NCI-H345 treated with DMSO at 0.1 percent for 48 hours (cell line): ENCODE results near the gene SH2D3C.
"Not testable (repeated sequence)": the region's sequence is repeated elsewhere in the genome, so short reads cannot be mapped to it uniquely, and the experiment has no call there.

Experiments used
- DNase-seq: peaks from one replicate; lab custom pipeline; 2025; ENCODE audit not compliant: unreplicated experiment; lab: John Stamatoyannopoulos, UW

Gene SH2D3C

DNA sequence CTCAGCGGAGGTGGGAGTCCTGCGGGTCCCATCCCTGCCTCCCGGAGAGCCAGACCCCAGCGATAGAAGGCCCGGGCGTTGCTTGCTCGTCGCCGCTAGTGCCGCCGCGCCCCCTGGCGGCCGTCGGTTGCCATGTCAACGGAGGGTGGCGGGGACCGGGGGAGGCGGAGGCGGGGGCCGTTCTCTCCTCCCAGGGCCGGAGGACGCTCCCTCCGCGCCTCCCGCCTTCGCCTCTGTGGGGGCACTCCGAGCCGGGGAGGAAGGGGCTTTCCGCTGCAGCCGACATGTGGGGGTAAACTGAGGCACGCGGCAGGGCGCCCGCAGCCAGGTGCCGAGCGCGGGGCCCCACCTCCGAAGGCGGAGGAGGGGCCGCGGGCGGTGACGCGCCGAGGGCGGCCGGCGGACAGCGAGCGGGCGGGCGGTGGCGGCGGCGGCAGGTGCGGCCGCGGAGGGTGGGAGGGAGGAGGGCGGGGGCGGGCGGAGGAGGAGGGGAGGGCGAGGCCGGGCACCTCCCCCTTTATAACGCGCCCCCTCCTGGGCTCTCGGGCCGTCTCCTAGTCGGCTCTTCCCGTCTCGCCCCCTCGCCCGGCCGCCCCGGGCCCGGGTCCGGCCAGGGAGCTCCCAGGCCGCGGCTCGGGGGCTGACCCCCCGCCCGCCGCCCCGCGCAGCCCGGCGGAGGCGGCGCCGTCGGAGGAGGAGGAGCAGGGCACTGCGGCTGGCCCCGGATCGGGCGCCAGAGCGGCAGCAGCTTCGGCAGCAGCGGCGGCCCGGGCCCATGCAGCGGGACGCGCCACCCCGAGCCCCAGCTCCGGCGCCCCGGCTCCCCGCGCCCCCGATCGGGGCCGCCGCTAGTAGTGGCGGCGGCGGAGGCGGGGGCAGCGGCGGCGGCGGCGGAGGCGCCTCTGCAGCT lies 6.8 kb upstream of the SH2D3C start:
- peak; percentile 65 for DNase-seq

DNA sequence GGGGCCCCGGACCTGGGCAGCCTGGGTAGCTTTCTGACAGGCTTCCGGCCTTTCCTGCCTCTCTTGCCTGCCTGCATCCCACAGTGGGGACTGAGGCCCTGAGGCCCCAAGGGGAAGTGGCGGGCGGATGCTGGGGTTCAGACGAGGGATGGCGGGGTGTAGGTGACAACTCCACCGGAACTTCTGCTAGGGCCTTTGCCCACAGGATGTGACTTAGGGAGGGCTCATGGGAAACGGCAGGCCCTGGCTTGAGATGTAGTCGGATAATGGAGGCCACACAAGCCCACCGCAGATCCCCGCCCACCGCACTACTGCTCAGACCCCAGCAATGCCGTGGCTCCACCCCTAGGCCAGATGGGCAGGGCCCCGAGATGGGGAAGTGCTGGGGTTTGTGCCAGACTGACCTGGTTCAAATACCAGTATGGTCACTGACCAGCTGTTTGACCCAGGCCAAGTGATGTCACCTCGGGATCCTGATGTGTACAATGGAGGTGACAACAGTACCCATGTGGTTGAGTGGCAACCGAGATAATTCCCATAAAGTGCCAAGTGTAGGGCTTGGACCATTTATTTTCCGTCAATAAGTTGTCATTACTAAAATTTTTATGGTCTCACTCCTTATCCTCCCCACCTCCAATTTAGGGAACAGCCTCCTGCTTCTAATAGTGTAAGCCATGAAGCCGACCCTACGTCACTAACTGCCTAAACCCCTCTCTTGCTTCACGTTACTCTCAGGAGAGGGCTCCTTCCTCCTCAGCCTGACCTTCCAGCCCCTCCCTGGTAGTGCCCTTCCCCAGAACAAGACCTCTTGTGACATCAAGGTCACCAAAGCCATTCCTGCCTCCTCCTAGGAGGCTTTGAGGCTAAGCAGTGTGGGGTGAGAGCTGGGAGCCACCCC lies 4.9 kb upstream of the SH2D3C start:
- no peak for DNase-seq

DNA sequence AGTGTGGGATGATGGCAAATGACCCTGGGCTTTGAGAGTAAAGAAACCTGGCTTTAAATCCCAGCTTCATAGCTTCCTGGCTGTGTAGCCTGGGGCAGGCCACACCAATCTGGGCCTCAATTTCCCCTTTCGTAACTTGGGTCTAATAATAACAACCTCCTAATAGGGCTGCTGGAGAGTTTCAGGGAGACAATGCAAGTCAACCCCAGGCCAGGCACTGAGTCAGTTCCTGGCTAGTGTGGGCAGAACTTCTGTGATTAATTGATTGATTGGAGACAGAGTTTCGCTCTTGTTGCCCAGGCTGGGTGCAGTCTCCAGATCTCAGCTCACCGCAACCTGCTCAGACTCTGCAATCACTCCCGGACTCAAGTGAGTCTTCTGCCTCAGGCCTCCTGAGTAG lies 3.3 kb upstream of the SH2D3C start:
- DNase-seq, result no peak

DNA sequence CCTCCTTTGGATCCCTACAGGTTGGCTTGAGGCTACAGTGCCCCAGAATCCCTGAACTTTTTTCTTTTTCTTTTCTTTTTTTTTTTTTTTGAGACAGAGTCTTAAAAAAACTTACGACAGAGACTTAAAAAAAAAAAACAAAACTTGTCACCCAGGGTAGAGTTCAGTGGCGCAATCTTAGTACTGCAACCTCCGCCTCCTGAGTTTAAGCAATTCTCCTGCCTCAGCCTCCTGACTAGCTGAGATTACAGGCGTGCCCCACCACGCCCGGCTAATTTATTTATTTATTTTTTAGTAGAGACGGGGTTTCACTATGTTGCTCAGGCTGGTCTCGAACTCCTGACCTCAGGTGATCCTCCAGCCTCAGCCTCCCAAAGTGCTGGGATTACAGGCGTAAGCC lies 2.4 kb upstream of the SH2D3C start:
- DNase-seq, result not testable (repeated sequence)

DNA sequence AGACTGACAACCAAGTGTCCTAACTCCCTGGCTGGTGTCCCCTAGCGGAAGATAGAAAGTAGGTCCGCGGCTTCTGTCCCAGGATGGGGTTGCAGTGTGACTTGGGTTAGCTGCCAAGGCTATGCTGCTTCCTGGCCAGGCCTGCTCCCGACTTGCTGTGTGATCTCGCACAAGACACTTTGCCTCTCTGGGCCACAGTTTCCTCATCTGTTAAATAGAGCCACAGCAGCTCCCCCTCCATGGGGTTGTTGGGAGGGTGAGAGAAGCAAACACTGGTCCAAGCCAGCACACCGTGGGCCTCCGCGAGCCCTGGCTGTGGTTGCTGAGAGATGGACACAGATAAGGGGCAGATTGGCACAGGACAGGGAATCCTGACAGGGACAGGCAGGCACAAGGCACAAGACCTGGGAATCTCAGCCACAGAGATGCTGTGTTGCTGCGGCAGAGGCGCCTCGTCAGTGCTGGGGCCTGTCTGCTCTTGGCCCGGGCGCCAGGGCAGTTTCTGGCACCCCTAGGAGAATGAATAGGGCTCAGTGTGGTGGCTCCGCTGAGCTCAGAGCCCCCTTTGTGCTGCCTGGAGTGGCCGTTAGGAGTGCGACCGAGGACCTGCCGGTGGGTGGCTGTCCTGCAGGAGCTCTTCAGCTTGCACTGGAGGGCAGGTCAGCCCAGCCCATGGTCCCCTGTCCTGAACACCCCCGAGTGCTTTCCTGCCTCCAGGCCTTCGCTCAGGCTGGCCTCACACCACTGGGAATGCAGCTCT lies 1.8 kb upstream of the SH2D3C start:
- no peak for DNase-seq

DNA sequence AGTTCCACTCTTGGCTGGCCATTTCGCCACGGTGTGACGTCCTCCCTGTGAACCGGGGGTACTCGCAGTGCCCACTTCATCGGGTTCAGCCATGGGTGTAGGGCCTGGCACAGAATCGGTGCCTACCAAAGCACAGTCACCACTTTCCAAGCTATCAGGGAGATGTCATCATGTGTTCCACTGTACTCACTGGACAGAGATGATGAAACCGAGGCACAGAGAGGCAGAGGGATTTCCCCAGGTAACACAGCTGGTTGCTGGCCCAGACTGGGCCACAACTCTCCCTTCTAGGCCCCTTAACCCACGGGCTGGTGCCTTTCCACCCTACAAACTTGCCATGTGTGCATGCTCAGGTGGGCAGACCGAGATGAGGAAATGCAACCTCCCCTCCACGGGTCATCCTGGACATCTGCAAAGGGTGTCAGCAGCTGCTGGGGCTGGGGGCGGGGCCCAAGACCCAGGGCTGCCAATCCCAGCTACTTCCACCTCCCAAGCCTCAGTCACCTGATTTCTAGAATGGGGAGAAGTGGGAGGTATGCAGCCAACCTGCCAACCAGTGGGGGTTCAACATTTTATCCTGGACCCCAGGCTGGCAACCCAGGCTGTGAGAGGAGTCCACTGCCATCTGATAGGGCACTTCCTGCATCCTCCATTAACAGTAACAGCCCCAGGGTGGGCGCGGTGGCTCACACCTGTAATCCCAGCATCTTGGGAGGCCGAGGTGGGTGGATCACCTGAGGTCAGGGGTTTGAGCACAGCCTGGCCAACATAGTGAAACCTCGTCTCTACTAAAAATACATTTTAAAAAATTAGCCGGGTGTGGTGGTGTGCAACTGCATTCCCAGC lies 893 bp upstream of the SH2D3C start:
- no peak for DNase-seq

DNA sequence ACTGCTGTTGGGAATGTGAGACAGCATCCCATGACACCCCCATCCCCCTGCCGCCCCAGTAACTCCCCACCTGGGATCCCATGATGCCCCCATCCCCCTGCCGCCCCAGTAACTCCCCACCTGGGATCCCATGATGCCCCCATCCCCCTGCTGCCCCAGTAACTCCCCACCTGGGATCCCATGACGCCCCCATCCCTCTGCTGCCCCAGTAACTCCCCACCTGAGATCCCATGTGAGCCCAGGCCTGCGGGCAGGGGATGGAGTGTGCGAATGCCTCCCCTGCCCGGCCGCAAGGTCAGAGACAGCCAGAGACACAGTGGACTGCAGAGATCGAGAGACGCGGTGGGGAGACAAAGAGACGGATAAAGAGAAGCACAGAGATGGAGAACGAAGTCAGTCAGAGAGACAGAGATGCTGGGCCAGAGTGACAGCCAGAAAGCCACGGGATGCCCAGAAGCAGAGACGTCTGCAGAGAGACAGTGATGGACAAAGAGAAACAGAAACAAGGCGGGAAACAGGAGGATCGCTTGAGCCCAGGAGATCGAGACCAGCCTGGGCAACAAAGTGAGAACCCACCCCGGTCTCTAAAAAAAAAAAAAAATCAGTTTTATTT lies 992 bp downstream of the SH2D3C start:
- no peak for DNase-seq

DNA sequence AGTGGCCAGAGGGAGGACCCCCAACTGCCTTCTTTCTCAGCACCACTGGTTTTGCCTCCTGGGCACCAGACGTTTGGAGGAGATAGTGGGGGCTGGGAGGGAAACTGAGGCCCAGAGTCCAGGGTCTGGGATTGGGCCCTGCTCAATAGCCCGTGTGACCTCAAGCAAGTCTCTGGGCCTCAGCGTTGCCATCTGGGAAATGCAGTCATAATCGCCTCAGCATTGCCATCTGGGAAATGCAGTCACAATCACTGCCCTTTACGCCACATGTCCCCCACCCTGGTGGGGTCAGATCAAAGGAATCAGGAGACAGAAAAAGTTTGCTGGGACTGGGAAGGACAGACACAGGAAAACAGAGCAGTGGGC lies 1.6 kb downstream of the SH2D3C start:
- DNase-seq, result no peak

DNA sequence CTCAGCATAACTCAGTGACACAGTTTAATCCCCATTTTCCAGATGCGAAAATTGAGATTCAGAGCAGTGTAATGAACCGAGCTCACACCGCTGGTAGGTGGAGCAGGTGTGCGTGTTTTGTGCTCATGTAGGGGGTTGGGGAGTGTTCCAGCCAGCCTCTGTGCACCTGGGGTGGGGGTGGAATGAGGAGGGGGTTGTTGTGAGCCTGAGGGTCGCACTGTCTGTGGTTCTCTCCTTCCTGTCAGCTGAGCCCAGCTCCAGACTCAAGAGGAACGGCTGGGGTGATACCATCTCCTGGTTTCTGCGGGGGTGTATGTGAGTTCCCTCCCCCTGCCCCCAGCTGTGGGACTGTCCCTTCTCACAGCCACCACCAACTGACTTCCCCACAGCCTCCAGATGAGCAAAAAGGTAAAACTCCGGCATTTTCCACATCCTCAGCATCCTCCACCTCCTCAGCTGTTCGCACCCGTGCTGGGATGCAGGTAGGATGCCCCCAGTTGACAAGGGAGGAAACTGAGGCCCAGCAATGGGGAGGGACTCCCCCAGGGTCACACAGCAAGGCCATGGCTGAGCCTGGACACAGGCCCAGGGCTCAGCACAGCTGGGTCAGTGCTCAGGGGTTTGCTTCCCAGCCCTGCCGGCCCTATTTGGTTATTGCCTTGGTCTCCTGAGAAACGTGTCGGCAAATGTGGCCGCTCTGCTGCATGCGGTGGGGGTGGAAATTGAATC lies 2.1 kb downstream of the SH2D3C start:
- no peak for DNase-seq

DNA sequence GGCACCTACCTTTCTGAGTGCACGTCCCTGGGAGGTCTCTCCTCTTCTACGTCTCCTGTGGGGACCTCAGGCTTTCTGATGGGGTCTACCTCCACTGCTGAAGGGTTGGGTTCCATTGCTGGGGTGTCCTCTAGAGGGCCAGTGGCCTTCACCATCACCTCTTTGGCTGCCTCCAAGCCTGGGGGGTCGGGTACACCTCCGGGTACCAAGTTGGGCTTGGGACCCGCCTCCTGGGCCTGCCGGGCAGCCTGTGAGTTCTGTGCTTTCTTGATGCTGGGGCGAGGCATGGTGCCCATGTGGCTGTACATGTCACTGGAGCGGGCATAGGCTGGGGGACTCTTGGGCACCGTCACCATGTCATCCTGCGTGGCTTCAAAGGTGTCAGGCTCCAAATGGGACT lies 4.5 kb downstream of the SH2D3C start:
- no peak for DNase-seq

DNA sequence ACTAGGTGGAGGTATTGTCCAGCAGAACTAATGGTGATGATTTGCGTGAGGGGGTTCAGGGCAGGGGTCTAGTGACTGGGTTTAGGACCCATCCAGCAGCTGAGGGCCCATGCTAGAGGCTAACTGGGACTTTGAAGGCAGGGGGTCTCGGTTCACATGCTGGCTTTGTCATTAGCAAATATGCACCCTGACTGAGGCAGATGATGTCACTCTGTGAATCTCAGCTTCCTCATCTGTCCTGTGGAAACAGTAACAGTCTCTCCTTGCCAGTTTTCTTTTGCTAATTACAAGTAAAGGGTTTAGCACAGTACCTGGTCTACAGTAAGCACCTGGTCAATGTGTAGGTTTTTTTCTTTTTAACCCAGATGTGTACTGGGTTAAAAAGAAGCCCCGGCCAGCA lies 5.2 kb downstream of the SH2D3C start:
- no peak for DNase-seq

DNA sequence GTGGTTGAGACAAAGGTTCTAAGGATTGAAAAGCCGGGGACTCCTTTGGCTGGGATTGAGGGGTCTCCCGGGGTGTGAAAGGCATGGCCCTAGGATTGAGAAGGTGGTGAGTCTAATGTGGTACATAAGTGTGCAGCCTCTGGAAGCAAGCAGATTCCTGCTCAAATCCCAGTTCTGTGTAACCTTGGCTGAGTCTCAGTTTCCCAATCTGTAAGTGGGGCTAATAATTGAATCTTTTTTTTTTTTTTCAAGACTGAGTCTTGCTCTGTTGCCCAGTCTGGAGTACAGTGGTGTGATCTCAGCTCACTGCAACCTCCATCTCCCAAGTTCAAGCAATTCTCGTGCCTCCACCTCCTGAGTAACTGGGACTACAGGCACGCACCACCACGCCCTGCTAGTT lies 5.9 kb downstream of the SH2D3C start:
- no peak for DNase-seq

DNA sequence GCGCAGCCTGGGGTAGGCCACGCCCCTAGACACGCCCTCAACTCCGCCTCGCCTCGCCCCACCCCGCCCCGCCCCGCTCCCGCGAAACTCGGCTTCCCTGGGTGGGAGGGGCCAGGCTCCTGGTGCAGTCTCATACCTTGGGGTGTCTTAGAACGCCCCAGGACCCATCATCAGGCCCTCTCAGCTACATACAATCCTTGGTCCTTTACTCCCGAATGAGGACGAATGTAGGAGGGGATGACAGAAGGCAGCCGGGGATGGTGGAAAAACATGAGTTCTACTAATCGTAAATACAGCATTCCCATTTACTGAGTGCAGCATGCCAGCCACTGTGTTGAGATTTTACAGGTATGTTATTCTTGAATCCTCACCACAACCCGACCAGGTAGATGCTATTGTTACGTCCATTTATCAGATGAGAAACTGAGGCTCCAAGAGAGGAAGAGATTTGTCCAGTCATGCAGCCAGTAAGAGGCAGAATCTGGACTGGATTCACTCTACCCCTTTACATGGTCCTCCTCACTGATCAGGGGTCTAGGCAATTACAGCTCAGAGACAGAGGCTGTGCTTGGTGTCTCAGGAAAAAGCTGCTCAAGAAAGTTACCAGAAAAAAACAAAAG lies 6.8 kb downstream of the SH2D3C start:
- DNase-seq, result no peak

DNA sequence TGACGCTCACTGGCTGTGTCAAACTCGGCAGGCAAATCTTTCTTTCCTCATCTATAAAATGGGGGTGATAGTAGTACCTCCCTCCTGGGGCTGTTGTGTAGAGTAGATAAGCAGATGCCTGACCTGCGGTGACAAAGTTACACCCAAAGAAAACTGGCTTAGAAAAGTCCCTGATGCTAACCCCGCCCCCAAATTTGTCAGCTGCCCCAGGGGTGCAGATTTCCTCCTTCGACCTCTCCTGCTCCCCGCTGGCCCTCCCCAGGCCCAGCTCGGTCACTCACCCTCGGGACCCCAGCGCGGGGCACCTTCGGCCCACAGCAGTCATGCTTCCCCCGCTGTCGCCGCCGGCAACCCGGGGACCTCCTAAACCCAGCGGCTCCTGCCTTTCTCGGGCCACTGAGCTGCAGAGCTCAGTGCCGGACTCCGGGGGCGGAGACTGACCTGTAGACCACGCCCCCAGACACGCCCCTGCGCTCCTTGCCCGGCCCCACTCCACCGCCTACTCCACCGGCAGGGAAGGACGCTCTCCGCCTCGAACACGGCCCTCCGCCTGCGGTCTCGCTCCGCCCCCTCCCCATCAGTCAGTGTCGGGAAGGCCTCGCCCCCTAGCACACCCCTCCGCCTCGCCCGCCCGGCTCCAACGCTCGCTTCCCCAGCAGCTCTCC lies 7.4 kb downstream of the SH2D3C start:
- peak; percentile 92 for DNase-seq

DNA sequence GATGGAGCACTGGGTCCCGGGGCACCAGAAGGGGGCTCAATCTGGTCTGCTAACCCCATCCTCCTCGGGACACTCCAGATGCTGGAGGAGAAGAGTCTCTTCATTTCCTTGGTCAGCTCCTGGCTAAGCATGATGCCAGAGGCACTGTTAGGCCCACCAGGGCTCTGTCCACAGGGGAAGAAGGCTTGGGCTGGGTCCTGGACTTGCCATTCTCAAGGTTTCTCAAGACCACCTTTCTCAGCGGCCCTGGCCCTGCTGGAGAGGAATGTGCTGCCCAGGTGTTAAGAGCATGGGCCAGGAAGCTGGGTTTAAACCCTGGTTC lies 7.9 kb downstream of the SH2D3C start:
- DNase-seq, result no peak

DNA sequence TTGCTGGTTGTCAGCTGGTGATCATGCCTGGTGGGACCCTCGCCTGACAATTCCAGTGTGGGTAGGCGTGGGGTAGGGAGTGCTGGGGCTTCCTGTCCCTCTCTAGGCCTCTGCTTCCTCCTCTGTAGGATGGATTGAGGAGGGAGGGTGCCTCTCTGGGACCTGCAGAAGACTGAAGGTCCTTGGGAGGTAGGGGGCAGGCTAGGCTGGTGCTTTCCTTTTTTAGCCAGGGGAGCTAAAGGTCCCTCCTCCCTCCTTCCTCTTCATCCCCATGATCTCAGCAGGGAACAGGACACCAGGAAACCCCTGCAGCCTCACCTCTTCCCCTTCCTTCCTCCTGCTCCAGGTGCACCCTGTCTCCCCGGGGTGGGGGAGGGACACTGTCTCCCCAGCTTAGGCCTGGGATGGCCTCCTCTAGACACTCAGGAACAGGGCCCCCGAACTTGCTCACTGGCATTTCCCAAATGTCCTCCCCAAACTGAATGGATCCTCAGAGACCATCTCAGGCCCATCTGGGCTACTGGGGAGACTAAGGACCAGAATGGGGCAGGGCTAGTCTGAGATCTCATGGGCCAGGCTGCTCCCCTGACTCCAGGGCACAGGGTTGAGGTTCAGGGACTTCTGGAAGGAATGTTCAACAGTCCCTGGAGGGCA lies 8.4 kb downstream of the SH2D3C start:
- no peak for DNase-seq

DNA sequence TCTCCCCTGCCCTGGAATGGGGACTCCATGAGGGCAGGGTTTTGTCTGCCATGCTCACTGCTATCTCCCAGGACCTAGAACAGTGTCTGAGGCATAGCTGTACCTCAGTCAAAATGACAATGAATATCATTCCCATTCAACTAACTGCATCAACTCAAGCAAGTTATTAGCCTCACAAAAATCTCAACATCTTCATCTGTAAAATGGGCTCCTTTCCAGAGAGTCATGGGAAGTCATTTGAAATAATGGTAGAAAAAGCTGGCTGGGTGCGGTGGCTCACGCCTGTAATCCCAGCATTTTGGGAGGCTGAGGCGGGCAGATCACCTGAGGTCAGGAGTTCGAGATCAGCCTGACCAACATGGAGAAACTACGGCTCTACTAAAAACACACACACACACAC lies 9.4 kb downstream of the SH2D3C start:
- DNase-seq, result no peak

DNA sequence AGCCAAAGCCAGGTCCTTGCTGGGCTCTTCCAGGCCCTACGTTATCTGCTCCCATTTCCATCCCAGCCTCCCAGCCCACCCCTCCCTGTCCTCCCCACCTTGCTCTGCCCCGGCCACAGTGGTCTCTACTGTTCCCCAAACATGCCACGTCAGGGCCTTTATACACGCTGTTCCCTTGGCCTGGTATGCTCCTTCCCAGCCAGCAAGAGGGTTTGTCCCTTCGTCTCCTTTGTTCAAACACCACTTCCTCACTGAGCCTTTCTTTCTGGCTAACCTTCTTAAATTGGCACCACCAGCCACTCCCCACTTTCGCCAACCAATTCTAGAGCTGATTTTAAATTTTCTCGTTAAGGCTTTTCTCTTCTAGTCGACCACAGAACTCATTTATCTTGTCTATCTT lies 9.8 kb downstream of the SH2D3C start:
- no peak for DNase-seq
